CD4-positive, alpha-beta T cell (primary cell): ENCODE measurements around the gene GSTA1. TPM values are rescaled to one million over a fixed set of nuclear protein-coding genes. Genes with fewer than 3 reads are reported as not detected.
"Not testable (repeated sequence)": the region's sequence is repeated elsewhere in the genome, so short reads cannot be mapped to it uniquely, and the experiment has no call there.

Experiments used
- ATAC-seq: fragments of 200-7000 bp; cut with Tn5 transposase; one replicate; pipeline ENCODE4 v1.10.0; 2022; ENCODE audit warnings: mild to moderate bottlenecking; ENCODE audit not compliant: poor library complexity
- CTCF ChIA-PET: fragments of 350-600 bp; sonication (Branson Sonifier 250); formaldehyde crosslinking; loops from one replicate; lab custom pipeline; 2021; ENCODE audit warnings: antibody characterized with exemption, inconsistent platforms; lab: Charles Lee
- POLR2A ChIA-PET: fragments of 350-600 bp; sonication (Branson Sonifier 250); formaldehyde crosslinking; loops from one replicate; lab custom pipeline; 2021; ENCODE audit warnings: antibody characterized with exemption, inconsistent platforms; lab: Charles Lee
- DNase-seq, 14 experiments: peaks; one replicate each; pipeline ENCODE4 v3.0.0-alpha.2; 2013 to 2020; ENCODE audit warnings: mixed read lengths in 2 of 14
- H3K27ac ChIP-seq, 2 donors: one replicate each; pipeline versions ENCODE4 v1.5.1 to v1.7.0; 2013; ENCODE audit warnings: low read length in 2 of 2, low read depth in 1 of 2, mild to moderate bottlenecking in 1 of 2
- H3K27me3 ChIP-seq, 2 experiments: 1 replicate in 1 of 2; 2 replicates in 1 of 2; pipeline versions ENCODE4 v1.6.1 to v1.7.0; 2013; ENCODE audit warnings: low read length in 2 of 2, control low read depth in 1 of 2, mild to moderate bottlenecking in 1 of 2, moderate library complexity in 1 of 2; ENCODE audit not compliant: insufficient read depth in 2 of 2, control insufficient read depth in 1 of 2
- H3K36me3 ChIP-seq: one replicate; pipeline ENCODE4 v1.6.1; 2013; ENCODE audit warnings: low read length, control low read depth; ENCODE audit not compliant: insufficient read depth
- H3K4me1 ChIP-seq: one replicate; pipeline ENCODE4 v1.6.1; 2013; ENCODE audit warnings: low read length, control low read depth; ENCODE audit not compliant: insufficient read depth
- H3K4me3 ChIP-seq: one replicate; pipeline ENCODE4 v1.5.1; 2013; ENCODE audit warnings: mild to moderate bottlenecking, low read length, moderate library complexity
- H3K9me3 ChIP-seq, 2 experiments: 1 replicate in 1 of 2; 2 replicates in 1 of 2; pipeline versions ENCODE4 v1.6.1 to v1.7.0; 2013; ENCODE audit warnings: low read length in 2 of 2, mild to moderate bottlenecking in 2 of 2, control low read depth in 1 of 2, moderate library complexity in 1 of 2; ENCODE audit not compliant: control insufficient read depth in 1 of 2, insufficient read depth in 1 of 2
- H3K27ac Mint-ChIP-seq: one replicate; pipeline ENCODE4 v1.8.0; 2020; ENCODE audit warnings: mixed read lengths
- H3K27me3 Mint-ChIP-seq: one replicate; pipeline ENCODE4 v1.8.0; 2021; ENCODE audit warnings: mixed read lengths
- H3K36me3 Mint-ChIP-seq: one replicate; pipeline ENCODE4 v1.8.0; 2021; ENCODE audit warnings: low read depth, mixed read lengths
- H3K4me1 Mint-ChIP-seq: one replicate; pipeline ENCODE4 v1.8.0; 2021; ENCODE audit warnings: low read depth, mixed read lengths
- H3K4me3 Mint-ChIP-seq: one replicate; pipeline ENCODE4 v1.8.0; 2020; ENCODE audit warnings: mild to moderate bottlenecking, mixed read lengths
- H3K9me3 Mint-ChIP-seq: one replicate; pipeline ENCODE4 v1.8.0; 2020; ENCODE audit warnings: mixed read lengths
- intact Hi-C, 2 experiments: fragments of 100-400 bp; cut with DNase I in 1 of 2; cut with micrococcal nuclease in 1 of 2; formaldehyde crosslinking; loops; one replicate each; pipeline versions ENCODE4 v1.15.1 to v1.9.0; 2023 to 2025; cut with DNase I, micrococcal nuclease
- total RNA-seq, 174 experiments: library from RNA in 2 of 174; stranded (reverse) in 2 of 174; gene quantifications; one replicate each; pipeline ENCODE4 v1.2.3 and lab custom pipeline; 2021 to 2026
- TF ChIP-seq, protein P1 (sequence below): fragments of 200-600 bp; IDR thresholded peaks from one replicate; pipeline ENCODE4 v1.8.0; 2022; ENCODE audit warnings: antibody characterized with exemption, mild to moderate bottlenecking

Gene GSTA1
- total RNA-seq, 2 experiments from 2014 or later: not detected

DNA sequence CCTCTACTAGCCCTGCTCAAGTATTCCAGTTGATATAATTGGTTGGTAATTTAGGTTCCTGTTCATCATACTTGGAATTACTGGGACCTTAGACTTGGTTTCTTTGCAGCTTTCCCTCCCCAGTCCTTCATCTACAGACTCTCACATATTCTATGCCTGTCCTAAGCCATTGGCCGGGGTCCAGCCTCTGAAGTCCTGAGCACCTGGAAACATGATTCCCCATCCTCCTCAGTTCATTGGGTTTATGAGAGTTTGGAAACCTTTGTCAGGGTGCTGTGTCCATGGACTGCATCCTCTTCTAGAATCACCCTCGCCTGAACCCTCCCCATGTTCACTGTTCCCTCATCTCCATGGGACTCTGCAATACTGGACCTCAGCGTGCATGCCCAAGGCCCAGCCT lies 49.2 kb downstream of the GSTA1 start:
- Mint-ChIP-seq H3K4me1 (no peaks in the 10 kb centered on the region), H3K27me3 (peaks cover 37% of the 10 kb centered on the region), H3K36me3 (no peaks in the 10 kb centered on the region), H3K9me3 (peaks cover 2% of the 10 kb centered on the region), H3K27ac (no peak overlapping the region), H3K4me3 (no peak overlapping the region)
- TF ChIP-seq, protein P1, sequence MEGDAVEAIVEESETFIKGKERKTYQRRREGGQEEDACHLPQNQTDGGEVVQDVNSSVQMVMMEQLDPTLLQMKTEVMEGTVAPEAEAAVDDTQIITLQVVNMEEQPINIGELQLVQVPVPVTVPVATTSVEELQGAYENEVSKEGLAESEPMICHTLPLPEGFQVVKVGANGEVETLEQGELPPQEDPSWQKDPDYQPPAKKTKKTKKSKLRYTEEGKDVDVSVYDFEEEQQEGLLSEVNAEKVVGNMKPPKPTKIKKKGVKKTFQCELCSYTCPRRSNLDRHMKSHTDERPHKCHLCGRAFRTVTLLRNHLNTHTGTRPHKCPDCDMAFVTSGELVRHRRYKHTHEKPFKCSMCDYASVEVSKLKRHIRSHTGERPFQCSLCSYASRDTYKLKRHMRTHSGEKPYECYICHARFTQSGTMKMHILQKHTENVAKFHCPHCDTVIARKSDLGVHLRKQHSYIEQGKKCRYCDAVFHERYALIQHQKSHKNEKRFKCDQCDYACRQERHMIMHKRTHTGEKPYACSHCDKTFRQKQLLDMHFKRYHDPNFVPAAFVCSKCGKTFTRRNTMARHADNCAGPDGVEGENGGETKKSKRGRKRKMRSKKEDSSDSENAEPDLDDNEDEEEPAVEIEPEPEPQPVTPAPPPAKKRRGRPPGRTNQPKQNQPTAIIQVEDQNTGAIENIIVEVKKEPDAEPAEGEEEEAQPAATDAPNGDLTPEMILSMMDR: no peak
- Histone ChIP-seq H3K27me3 (peaks cover 0 to 4% of the 10 kb centered on the region in 2 experiments), H3K4me3 (no peak overlapping the region), H3K4me1 (no peaks in the 10 kb centered on the region), H3K27ac (no peak overlapping the region), H3K36me3 (no peaks in the 10 kb centered on the region), H3K9me3 (no peaks in the 10 kb centered on the region)
- CTCF ChIA-PET: no interaction called here
- ATAC-seq: no peak
- intact Hi-C loops: no loop called here
- POLR2A ChIA-PET: no interaction called here
- DNase-seq: no peak

DNA sequence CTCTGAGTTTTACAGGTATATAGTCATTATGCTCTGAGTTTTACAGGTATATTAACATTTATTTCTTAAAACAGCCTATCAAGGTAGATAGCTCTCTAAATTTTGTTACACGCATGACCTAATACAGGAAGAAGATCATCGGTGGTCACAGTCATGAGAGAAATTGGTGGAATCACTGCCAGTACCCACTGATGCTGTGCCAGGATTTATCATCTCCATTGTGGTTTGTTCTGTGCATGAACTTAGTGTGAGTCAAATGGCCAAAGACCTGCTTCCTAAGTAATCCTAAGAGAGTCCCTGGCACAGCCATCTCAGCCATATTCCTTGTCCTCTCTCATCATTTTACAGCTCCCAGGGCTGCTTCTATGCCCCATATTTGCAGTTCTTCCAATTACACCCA lies 50.5 kb downstream of the GSTA1 start:
- DNase-seq, H3K27ac Mint-ChIP-seq, H3K27ac ChIP-seq, H3K4me3 ChIP-seq, H3K36me3 Mint-ChIP-seq, POLR2A ChIA-PET, H3K27me3 ChIP-seq, H3K9me3 ChIP-seq, ATAC-seq, CTCF ChIA-PET, H3K4me1 Mint-ChIP-seq, H3K4me1 ChIP-seq, intact Hi-C loops, H3K9me3 Mint-ChIP-seq, H3K4me3 Mint-ChIP-seq, H3K36me3 ChIP-seq: not testable (repeated sequence)
- peaks cover 30% of the 10 kb centered on the region for H3K27me3 Mint-ChIP-seq

DNA sequence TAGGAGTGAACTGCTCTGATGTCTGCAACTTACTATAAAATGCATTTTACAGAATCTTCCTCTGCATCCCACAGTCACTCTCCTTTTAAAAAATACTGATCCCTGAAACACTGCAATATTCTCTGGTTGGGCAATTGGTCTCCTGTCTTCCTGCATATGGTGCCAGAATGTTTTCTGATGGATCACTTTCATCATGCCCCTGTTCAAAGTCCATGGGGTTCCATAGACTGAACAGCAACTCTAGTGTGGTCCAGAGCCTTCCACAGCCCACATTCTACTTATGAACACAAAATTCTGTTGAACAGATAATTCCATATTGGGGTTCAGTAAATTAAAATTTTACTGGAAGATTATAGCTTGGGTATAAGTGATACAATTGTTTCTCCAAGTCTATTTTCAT lies 51.3 kb downstream of the GSTA1 start:
- Mint-ChIP-seq H3K4me3 (no peak overlapping the region), H3K27me3 (peaks cover 23% of the 10 kb centered on the region), H3K4me1 (no peaks in the 10 kb centered on the region), H3K9me3 (peaks cover 2% of the 10 kb centered on the region), H3K27ac (no peak overlapping the region), H3K36me3 (no peaks in the 10 kb centered on the region)
- Histone ChIP-seq H3K27ac (no peak overlapping the region), H3K4me1 (no peaks in the 10 kb centered on the region), H3K9me3 (no peaks in the 10 kb centered on the region), H3K4me3 (no peak overlapping the region), H3K36me3 (no peaks in the 10 kb centered on the region), H3K27me3 (peaks cover 0 to 4% of the 10 kb centered on the region in 2 experiments)
- DNase-seq (no peak), ATAC-seq (no peak)
- intact Hi-C loops: no loop called here
- CTCF ChIA-PET: no interaction called here
- TF ChIP-seq, protein P1: no peak
- POLR2A ChIA-PET: no interaction called here

DNA sequence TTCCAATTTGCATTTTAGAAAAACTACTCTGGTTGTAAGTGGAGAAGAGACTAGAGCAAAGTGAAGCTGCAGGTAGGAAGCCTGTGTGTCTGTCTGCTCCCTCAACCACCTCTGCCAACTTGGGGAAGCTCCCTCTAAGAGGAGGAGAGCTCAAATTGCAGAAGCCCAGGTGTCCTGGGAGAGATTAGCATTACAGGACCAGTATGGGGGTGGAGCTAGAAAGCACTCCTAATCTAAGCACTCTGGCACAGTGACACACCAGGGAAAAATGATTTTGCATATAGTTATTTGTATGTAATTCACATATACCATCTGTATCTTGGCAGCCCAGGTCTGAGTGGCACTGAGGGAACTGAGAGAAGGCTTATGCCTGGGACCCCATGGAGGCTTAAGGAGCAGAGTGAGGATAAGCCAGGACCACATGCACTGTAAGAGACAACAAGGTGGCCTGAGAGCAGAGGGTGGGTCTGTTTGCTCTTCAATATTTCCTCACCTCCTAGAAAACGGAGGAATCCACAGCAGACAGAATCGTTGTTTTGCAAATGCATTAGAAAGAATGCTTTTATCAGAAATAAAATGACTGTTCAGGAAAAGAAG lies 54.0 kb downstream of the GSTA1 start:
- H3K4me1 ChIP-seq: no peaks in the 10 kb centered on the region
- Mint-ChIP-seq H3K27me3 (peaks cover 7% of the 10 kb centered on the region), H3K9me3 (peaks cover 2% of the 10 kb centered on the region), H3K27ac (no peak overlapping the region), H3K36me3 (no peaks in the 10 kb centered on the region), H3K4me3 (no peak overlapping the region), H3K4me1 (no peaks in the 10 kb centered on the region)
- ChIA-PET CTCF (no interaction called here), POLR2A (no interaction called here)
- TF ChIP-seq, protein P1: no peak
- H3K27me3 ChIP-seq: peaks cover 0 to 4% of the 10 kb centered on the region in 2 experiments
- DNase-seq: no peak
- intact Hi-C loops: no loop called here
- H3K9me3 ChIP-seq: no peaks in the 10 kb centered on the region
- ATAC-seq: no peak
- H3K36me3 ChIP-seq: no peaks in the 10 kb centered on the region
- H3K27ac ChIP-seq: no peak overlapping the region
- no peak overlapping the region for H3K4me3 ChIP-seq

DNA sequence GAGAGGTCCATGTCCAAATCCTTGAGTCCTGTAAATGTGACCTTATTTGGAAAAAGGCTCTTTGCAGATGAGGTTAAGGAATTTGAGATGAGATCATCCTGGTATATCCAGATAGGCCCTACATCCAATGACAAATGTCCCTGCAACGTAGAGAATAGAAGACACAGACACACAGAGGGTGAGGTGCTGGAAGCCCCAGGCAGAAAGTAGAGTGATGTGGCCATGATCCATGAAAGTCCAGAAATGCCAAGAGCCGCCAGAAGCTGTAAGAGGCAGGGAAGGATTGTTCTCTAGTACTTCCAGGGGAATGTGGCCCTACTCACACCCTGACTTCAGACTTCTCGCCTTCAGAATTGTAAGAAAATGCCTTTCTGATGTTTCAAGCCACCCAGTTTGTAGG lies 56.3 kb downstream of the GSTA1 start:
- H3K27ac Mint-ChIP-seq, POLR2A ChIA-PET, intact Hi-C loops, H3K4me3 Mint-ChIP-seq, CTCF ChIA-PET, H3K9me3 Mint-ChIP-seq, H3K36me3 Mint-ChIP-seq, H3K36me3 ChIP-seq, H3K4me1 ChIP-seq, H3K4me3 ChIP-seq, H3K27ac ChIP-seq, H3K9me3 ChIP-seq, H3K27me3 ChIP-seq, ATAC-seq, H3K27me3 Mint-ChIP-seq, H3K4me1 Mint-ChIP-seq, DNase-seq: not testable (repeated sequence)
